Stimulated activated CD8-positive, alpha-beta memory T cell treated with anti-CD3 and anti-CD28 coated beads, Interleukin-15, amount 100 ng/mL, for 48 hours (primary cell): ENCODE measurements around the gene FRMD4A.
"Not testable (repeated sequence)": the region's sequence is repeated elsewhere in the genome, so short reads cannot be mapped to it uniquely, and the experiment has no call there.

Source experiments
- DNase-seq, 2 donors: peaks; one replicate each; pipeline ENCODE4 v3.0.0-alpha.2; 2020; ENCODE audit warnings: low read depth in 2 of 2

Gene FRMD4A

DNA sequence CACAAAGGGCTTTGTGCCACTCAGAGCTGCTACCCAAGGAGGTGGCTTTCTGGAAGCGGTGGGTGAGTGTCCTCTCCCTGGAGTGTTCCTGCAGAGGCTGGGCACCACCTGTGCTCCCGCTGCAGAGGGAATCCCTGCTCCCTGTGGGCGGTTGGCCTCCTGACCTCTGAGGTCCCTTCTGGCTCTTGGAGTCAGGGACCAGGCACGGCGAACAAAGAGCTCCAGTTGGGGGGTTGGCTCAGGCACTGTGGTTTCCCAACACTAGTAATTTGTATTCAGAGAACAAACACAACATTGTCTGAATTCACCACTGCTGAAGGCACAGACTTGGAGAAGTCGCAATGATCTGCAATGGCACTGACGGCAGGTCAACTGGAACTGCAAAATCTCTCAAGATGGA is 415.0 kb downstream of the FRMD4A start:
- no peak for DNase-seq

- DNase-seq = no peak
Observed at GRCh38 chr10:13913897-13914296, 416.8 kb downstream of the FRMD4A start.

- no peak for DNase-seq
Observed at GRCh38 chr10:13911821-13912520, 418.8 kb downstream of the FRMD4A start.

- DNase-seq = no peak
Observed at GRCh38 chr10:13909516-13910258, 421.0 kb downstream of the FRMD4A start.

DNA sequence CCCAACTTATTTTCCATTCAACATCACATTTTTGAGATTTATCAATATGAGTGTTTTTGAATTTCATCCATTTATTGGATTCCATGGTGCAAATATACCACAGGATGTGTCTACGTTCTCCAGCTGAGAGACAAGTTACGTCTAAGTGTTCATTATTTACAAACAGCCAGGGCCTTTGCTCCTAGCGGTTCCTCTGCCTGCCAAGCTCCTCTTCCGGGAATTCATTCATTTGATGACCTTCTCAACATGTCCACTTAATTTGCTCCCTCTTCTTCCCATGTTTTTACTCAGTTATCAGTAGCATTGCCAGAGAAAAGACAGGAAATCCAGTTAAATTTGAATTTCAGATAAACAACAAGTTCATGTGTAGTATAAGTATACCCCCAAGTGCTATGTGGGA is 422.2 kb downstream of the FRMD4A start:
- DNase-seq = no peak

- DNase-seq = no peak
Observed at GRCh38 chr10:13907570-13907969, 423.2 kb downstream of the FRMD4A start.

GRCh38 chr10:13905281-13905680 is 425.4 kb downstream of the FRMD4A start:
- DNase-seq = no peak

DNA sequence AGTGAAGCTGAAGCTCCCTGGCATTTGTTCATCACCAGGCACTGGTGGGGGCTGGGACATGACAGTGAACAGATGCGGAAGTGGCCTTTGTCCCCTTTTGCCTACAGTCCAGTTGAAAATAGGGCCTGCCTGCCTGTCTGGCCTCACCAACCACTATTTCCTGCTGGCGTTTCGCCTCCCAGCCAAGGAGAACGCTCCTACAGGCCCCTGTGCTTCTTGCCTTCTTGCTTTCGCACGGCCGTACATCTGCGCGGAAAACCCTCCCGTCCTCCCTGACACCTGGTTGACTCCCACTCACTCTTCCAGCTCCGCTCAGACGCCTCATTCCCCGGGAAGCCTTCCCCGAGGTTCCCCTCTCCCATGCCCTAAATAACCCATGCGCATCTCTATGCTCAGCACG is 426.7 kb downstream of the FRMD4A start:
- no peak for DNase-seq

- no peak for DNase-seq
Observed at GRCh38 chr10:13902868-13903587, 427.7 kb downstream of the FRMD4A start.

- no peak for DNase-seq
Observed at GRCh38 chr10:13899941-13900340, 430.8 kb downstream of the FRMD4A start.

DNA sequence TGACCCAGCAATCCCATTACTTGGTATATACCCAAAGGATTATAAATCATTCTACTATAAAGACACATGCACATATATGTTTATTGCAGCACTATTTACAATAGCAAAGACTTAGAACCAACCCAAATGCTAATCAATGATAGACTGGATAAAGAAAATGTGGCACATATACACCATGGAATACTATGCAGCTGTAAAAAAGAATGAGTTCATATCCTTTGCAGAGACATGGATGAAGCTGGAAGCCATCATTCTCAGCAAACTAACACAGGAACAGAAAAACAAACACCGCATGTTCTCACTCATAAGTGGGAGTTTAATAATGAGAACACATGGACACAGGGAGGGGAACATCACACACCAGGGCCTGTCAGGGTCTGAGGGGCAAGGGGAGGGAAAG is 434.6 kb downstream of the FRMD4A start:
- not testable (repeated sequence) for DNase-seq

DNA sequence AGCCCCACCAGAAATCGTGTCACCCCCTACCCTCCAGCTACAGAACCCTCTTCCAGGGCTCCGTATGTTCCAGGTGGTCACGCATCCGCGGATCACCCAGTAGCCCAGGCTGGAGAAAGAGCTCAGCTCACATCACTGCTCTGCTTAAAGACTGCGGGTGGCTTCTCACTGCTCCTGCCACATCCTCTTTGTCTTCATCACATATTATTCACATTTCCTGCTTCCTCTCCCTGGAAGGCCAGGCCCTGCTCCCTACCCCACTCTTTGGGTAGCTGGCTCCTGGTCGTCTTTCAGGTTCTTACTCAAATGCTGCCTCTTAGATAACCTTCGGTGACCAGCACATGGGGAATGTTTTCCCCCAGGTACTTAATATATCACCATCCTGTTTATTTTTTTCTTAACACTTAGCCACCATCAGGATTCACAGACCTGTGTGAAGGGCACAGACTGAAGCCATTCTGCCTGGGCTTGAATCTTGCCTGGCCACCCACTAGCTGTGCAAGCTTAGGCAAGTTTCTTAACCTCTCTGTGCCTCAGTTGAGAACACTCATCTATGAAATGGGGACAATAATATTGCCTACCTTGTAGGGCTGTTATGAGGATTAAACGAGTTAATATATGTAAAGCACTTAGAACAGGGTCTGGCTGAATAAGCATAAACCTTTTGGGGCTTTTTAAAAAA is 436.2 kb downstream of the FRMD4A start:
- DNase-seq = no peak

DNA sequence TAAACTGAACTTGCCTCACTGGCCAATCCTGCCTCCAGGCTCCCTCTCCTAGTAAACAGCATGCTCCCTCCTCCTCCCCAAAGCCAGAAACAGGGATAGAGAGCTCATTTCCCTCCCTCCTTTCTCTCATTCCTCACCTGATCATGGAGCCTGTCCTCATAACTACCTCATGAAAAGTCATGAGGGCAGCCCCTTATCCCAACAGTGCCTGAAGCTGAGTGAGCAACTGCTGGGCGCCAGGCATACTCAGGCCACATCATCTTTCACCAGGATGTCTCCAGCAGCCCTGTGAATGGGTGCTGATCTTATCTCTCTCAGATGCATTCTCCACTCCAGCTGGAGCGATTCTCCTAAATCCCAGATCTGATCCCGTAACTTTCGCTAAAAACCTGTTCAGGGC is 436.8 kb downstream of the FRMD4A start:
- DNase-seq = no peak

GRCh38 chr10:13892871-13893270 is 437.9 kb downstream of the FRMD4A start:
- no peak for DNase-seq

DNA sequence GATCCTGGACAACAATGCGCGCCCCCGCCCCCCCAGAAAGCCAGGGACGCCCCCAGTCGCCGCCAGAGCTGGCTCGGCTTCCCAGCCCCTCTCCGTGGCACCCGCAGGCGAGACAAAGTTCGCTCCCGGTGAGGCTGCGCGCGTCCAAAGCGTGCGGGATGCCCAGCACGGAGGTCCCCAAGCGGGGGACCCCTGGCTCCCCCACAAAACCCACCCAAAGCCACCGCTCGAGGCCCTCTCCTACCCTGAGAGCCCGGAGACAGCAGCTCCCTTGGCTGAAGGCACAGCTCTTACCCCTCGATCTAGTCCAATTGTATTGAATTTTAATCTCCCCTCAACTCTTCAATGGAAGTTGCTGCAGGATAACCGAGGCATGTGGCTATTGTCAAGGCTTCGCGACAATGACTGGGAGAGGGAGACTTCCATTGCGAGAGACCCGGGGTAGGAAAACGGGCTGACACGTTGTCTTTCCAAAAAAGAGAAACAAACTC is 438.7 kb downstream of the FRMD4A start:
- DNase-seq = no peak

DNA sequence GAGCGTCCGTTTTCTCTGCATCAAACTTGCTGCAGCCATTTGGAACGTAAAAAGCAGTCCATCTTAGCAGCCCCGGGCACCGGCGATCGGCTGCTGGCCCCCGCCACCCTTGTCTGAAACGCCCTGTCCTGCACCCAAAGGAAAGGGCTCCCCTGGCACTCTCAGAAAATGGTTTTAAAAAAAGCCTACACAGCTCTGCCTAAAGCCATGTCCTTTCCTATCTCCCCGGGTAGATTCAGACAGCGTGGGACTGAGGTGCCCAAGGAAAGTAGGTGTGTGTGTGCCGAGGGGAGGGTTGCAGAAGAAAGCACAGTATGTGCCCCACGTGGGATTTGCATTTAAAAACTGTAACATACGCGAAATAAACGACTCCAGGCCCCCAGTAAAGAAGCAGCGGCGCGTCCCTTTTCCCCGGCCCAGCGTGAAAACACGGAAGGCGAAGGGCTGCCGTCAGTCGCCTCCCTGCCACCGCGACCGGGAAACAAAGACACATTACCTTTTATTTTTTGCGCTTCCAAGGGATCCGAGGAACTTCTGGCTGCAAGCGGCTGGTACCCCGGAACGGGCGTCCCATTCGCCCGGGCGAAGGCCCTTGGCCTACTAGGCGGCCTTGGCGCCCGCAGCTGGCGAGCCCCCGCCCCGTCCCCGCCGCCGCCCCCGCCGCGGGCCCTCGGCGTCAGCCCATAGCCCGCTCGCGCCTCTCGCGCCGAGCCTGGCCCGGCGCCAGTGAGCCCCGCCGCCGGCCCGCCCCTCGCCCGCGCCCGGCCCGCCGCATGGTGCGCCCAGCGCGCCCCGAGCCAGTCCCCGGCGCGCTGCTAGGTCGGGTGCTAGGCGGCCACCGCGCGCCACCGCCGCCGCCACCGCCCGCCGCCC is 439.4 kb downstream of the FRMD4A start:
- DNase-seq = no peak

DNA sequence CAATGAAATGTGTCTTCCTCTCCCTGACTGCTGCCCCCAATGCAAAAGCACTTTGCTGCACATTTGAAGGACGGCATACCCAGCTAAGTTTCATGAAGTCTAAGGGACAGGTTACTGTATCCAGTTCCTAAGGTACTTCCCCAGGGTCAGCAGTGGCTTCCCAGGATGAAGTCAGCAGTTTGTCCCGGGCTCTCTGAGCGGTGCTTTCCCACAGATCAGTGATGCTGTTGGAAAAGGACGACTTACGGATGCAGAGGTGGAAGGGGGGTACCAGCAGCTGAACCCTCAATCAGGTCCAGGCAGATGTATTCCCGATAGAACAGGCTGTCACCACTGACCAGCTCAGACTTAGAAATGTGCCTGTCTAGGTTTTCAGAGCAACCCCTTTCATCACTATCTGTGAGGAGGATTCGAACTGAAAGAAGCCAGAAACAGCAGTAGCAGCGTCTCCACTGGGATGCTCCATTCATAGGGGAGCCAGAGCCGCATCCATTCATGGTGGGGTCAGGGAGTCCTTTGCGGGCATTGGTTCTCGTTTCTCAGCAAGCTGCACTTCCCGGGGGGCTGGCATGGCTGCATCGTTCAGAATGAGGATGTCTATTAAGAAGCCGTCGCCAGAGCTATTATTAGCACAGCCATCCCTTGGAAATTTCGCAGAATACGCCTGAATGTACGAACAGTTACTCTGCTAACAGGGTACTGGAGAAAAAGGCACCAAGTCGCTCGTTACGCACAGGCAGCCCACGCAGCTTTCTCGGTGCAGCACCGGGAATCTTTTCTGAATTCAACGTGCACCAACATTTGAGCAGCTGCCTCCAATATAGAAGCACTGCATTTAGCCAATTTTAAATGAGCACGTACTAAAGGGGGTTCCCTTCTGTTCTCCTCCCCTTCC is 440.2 kb downstream of the FRMD4A start:
- DNase-seq = no peak

- no peak for DNase-seq
Observed at GRCh38 chr10:13887761-13888160, 443.0 kb downstream of the FRMD4A start.

GRCh38 chr10:13885238-13885990 is 445.3 kb downstream of the FRMD4A start:
- no peak for DNase-seq
